ENCODE results near the gene WNT3A.

The WNT3A gene

GRCh38 chr1:228081578-228082213, 74.9 kb downstream of the WNT3A start:
- peak overlapping the region; percentile 93; the same call in 1 of the 2 replicates for H3K27ac ChIP-seq (ENCODE audit: extremely low read depth, low read depth, low read length)
- ChIA-PET CTCF (interaction anchor here (0.6 to 1.5 kb wide), 2 partner anchors 82 to 221 kb away, joined by 5 read pairs; no protein-coding TSS in a partner anchor), POLR2A (interaction anchor here (0.9 to 2.9 kb wide), 15 partner anchors 8 to 375 kb away, joined by 3 to 21 read pairs (median 5); partner anchors contain the start of genes IBA57, JMJD4, MRPL55 and SNAP47)
- peak; percentile 50; the same call in 1 of the 2 replicates for TF ChIP-seq ZNF449 (tag by site-specific recombination; IDR thresholded peaks at IDR 0.05)
- TF ChIP-seq ZNF211 (tag by site-specific recombination; IDR thresholded peaks at IDR 0.05; ENCODE audit: low read depth), result no peak
- 0 out of 2 replicates have a peak, but pooled peaks have one; percentile 15 for TF ChIP-seq EGR2 (tag by site-specific recombination; IDR thresholded peaks at IDR 0.05; ENCODE audit: low read depth)
- TF ChIP-seq ZNF521 (tag by site-specific recombination; IDR thresholded peaks at IDR 0.05), result no peak
- TF ChIP-seq PATZ1 (tag by site-specific recombination; IDR thresholded peaks at IDR 0.05), result peak; percentile 59
- 0 out of 2 replicates have a peak, but pooled peaks have one; percentile 45 for TF ChIP-seq ZBTB10 (tag by site-specific recombination; IDR thresholded peaks at IDR 0.05)
- no peak for TF ChIP-seq HIC1 (tag by site-specific recombination; IDR thresholded peaks at IDR 0.05)
- no peak for TF ChIP-seq ZNF658 (tag by site-specific recombination; IDR thresholded peaks at IDR 0.05)
- no peak for TF ChIP-seq HOXC10 (CRISPR knock-in tag; IDR thresholded peaks at IDR 0.05)
- TF ChIP-seq GLIS2 (tag by site-specific recombination; IDR thresholded peaks at IDR 0.05), result peak; percentile 36
- TF ChIP-seq ZBTB20 (tag by site-specific recombination; IDR thresholded peaks at IDR 0.05), result 0 out of 2 replicates have a peak, but pooled peaks have one; percentile 29
- peak; percentile 85 for TF ChIP-seq ZNF76 (tag by site-specific recombination; IDR thresholded peaks at IDR 0.05; ENCODE audit: borderline replicate concordance, low read depth)
- TF ChIP-seq ZBTB17 (tag by site-specific recombination; IDR thresholded peaks at IDR 0.05), result 0 out of 2 replicates have a peak, but pooled peaks have one; percentile 27
- TF ChIP-seq ZNF202 (tag by site-specific recombination; IDR thresholded peaks at IDR 0.05; ENCODE audit: borderline replicate concordance), result no peak
- no peak for TF ChIP-seq ZNF280D (tag by site-specific recombination; IDR thresholded peaks at IDR 0.05)
- no peak for TF ChIP-seq ZNF48 (tag by site-specific recombination; IDR thresholded peaks at IDR 0.05)
- TF ChIP-seq SP2 (tag by site-specific recombination; IDR thresholded peaks at IDR 0.05), result peak; percentile 69
- TF ChIP-seq ZNF274 (IDR thresholded peaks at IDR 0.05; ENCODE audit: low read length), result no peak
- no peak for TF ChIP-seq ZNF274 (tag by site-specific recombination; IDR thresholded peaks at IDR 0.05; ENCODE audit: borderline replicate concordance)
- no peak for TF ChIP-seq ZNF248 (tag by site-specific recombination; IDR thresholded peaks at IDR 0.05)
- TF ChIP-seq ZNF335 (tag by site-specific recombination; conservative IDR thresholded peaks at IDR 0.05), result 0 out of 2 replicates have a peak, but pooled peaks have one; percentile 55
- TF ChIP-seq ZNF600 (tag by site-specific recombination; IDR thresholded peaks at IDR 0.05), result peak; percentile 31; the same call in 1 of the 2 replicates
- peak; percentile 68 for TF ChIP-seq SP3 (tag by site-specific recombination; IDR thresholded peaks at IDR 0.05)
- TF ChIP-seq KLF17 (tag by site-specific recombination; IDR thresholded peaks at IDR 0.05), result no peak

More at GRCh38 chr1:228081578-228082213, 74.9 kb downstream of the WNT3A start:
- H3K4me3 ChIP-seq (ENCODE audit: low read depth, low read length), result peak overlapping the region; percentile 73
- no peaks in the 10 kb centered on the region for H3K9me3 ChIP-seq (ENCODE audit: control insufficient read depth, insufficient read depth, low read depth, low read length)
- peaks cover 19% of the 10 kb centered on the region for H3K4me1 ChIP-seq (ENCODE audit: control insufficient read depth, insufficient read depth, low read length)
- H3K36me3 ChIP-seq (ENCODE audit: control insufficient read depth in 2 of 2, insufficient read depth in 1 of 2, low read length in 2 of 2), result peaks cover 0 to 25% of the 10 kb centered on the region in 2 experiments; a peak in 1 of 3 replicates
